NAMALWA (cell line): Measurements from ENCODE around the gene COL27A1.

Source experiments
- DNase-seq: peaks from one replicate; pipeline ENCODE4 v3.0.0-alpha.2; 2015; ENCODE audit warnings: low spot score

COL27A1 gene

DNA sequence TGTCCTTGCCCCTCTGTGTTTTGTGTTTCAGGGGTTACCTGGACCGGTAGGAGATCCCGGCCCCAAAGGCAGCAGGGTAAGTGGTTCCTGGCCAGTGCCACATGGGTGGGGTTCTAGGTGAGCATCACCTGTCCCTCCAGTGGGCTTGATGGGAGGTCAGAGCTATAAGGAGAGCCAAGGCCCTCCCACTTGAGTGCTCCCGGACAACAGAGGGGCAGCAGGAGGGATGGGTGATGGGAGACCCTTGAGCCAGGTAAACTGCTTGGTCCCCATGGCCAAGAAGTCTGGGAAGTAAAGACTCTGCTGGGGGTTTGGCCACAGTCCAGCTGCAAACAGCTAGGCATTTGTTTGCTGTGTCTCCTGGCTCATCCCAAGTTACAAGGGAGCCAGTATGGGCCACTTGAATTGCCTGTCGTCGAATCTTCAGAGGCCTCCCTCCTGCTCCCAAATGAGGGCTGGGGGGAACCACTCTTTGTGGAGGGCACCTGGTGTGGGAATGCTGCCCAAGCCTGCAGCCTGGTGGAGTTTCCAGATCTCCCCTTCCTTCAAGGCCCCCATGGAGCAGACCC lies 51.0 kb downstream of the COL27A1 start:
- no peak for DNase-seq

DNA sequence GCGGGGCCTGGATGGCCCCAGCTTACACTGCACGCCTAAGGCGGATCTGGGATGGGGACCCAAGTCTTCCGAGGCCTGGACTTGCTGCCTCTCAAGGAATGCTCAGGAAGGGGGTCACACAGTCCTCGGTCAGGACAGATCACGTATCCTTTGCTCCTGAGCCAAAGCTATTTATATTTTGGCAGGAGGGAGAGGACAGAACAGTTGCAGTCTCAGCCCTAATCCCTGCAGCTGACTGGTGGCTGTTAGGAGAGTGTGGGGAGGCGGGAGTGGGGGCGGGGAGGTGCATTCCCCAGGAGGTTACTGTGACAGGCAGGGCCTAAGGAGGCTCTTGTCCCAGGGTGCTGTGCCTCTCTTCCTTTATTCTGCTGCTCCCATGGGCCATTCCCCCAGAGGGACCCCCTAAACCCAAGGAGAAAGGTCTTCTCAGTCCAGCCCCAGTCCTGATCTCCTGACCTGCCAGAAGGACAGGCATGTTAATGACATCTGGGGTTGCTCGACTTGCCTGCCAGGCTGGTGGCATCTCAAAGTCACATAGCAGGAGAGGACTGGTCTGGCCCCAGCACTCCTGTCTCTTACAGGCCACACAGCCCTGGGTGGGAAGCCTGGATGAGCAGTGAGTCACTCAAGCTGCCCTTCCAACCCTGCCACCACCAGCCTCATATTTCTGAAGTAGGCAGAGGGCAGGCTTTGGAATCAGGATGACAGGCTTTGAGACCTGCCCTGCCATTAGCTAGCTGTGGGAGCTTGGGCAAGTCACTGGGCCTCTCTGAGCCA lies 51.9 kb downstream of the COL27A1 start:
- no peak for DNase-seq

GRCh38 chr9:114207845-114208244 lies 52.5 kb downstream of the COL27A1 start:
- no peak for DNase-seq

GRCh38 chr9:114209151-114209550 lies 53.8 kb downstream of the COL27A1 start:
- no peak for DNase-seq

- no peak for DNase-seq
These were observed 54.8 kb downstream of the COL27A1 start for GRCh38 chr9:114210136-114210535.

GRCh38 chr9:114210691-114211276 lies 55.4 kb downstream of the COL27A1 start:
- DNase-seq = no peak

- DNase-seq = no peak
These were observed 57.5 kb downstream of the COL27A1 start for GRCh38 chr9:114212826-114213225.

DNA sequence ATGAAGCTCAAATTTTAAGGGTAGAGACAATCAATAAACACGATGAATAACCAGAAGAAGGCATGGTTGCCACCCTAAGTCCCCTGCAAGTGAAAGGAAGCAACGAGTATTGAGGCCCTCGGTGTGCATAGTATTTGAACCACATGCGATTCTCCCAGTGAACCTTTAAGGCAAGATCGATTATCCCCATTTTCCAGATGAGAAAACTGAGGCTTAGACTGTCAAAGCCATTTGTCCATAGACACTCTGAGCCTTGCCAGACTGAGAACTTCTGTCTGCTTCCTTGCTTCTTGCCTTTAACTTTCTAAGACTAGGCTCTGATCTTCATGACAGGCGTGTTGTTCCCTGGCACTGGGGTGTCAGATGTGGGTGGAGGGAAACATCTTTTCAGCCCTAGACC lies 58.2 kb downstream of the COL27A1 start:
- no peak for DNase-seq

DNA sequence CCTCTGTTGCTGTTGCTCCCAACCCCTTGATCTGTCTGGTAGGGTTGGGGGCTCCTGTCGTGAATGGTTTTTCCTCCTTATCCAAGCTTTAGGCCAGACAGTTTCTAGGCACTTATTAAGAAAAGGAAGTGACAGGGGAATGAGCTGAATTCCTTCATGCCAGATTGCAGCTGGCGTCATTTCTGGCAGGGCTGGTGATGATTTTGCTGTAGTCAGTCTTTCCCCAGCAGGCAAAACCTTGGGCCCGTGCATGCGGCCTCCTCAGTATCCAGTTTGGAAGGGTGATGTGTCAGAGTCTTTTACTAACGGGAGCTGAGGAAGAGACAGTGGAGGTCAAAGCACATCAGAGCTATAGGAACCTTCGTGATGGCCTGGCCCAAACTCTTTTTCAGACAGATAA lies 58.8 kb downstream of the COL27A1 start:
- DNase-seq = no peak

DNA sequence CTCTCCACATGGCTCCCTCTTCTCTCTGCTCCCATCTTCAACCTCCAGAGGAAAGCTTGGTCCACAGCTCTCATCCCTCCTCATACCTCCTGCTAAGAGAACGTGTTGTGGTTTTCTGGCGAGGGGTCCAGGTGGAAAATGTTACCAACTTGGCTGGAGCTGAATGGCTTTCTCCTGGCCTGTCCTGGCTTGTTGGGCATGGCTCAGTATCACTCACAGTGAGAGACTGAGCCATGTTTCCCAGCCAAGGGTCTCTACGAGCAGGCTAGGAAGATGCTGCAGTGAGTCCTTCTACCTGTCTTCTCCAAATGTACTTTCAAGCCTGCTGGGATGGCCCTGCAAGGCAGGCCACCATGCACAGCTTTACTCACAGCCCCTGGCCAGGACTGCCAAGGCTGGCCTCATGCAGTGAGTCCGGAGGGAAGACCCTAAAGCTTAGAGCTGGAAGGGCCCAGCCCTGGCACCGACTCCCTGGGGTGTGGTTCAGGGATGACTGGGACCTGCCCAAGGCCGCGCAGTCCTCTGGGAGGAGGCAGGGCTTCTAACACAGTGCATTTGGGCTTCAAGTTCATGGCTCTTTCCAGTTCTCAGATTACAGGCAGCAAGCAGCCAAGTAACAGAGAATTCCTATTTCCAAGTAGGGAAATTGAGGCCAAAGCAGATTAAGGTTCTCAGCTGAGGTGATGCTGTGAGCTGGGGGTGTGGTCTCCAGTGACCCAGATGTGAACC lies 59.5 kb downstream of the COL27A1 start:
- DNase-seq = no peak

DNA sequence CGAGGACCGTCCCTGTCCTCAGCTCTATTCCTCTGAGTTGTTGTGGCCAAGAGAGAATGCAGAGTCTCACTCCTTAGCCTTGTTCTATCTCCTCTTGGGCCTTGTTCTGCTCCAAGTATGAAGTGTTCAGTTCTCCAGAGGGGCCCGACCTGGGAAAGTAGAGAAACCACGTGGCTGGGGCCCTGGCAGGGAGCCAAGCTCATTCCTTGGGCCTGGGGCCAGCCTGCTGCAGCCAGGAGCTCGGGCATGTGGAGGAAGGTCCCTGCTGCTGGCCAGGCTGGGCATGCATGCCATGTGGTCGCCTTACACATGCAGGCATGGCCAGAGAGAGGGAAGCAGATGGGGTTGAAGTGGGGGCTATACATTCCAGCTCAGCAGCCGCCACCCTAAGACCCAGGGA lies 60.7 kb downstream of the COL27A1 start:
- no peak for DNase-seq

GRCh38 chr9:114216976-114217375 lies 61.6 kb downstream of the COL27A1 start:
- DNase-seq = no peak

DNA sequence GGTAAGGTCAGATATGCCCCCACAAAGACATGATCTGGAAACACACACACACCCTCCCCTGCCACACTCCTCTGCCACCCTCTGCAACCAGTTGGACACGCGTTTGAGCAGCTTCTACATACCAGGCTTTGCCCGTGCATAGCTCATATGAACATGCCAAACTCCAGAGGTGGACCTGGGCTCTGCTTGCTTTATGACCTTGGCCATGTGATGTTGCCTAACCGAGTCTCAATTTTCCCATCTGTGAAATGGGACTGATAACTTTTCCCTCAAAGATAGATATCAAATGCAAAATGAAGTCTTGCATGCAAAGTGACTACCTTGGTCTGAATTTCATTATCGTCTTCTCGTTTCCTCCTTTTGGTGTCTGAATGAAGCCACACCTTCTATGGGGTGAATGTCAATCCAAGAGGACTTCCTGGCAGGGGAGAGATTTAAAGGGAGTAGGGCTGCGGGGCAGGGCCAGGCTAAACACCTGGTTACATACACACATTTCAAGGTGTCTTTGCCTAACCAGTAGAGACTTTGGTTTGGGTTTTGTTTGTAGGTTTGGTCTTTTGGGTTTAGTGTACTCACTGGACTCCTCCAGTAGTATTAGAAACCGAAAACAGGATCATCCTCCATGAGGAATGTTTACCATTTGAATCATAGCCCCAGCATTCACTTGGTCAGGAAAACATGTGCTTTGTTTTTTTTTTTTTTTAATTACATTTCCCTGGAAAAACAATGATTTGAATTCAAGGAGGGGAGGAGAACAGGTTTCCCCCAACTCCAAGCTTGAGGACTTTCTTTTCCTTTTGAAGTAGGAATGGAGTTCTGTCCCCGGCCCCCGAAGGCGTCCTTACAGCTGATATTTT lies 63.2 kb downstream of the COL27A1 start:
- no peak for DNase-seq

GRCh38 chr9:114220061-114220541 lies 64.8 kb downstream of the COL27A1 start:
- DNase-seq = no peak

- no peak for DNase-seq
These were observed 66.5 kb downstream of the COL27A1 start for GRCh38 chr9:114221706-114222465.

DNA sequence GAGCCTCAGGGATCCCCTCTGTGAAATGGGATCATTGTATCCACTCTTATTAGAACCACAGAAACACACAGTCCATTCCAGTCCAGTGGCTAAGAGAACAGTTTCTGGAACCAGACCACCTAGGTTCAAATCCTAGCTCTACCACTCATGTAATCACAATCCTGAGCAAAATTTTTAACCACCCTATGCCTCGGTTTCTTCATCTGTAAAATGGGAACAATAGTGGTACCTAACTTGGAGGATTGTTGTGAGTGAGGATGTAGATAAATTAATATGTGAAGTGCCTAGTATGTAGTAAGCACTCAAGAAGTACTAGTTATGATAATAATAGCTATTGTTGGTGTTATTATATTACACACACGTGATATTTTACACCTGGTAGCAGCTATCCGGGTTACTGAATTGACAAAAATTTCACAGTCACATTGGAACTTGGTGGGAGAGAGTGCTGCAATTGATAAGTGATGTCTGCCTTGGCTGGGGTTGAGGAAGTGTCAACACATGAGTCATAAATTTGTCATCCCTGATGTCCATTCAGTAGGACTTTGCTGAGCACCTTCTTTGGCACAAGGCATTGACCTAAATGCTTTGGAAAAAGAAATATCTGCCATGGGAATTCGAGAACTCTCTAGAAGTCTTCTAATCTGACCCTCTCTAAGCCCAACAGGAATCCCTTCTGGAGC lies 68.4 kb downstream of the COL27A1 start:
- DNase-seq = no peak

GRCh38 chr9:114224247-114224610 lies 68.9 kb downstream of the COL27A1 start:
- DNase-seq = no peak

GRCh38 chr9:114225561-114226212 lies 70.3 kb downstream of the COL27A1 start:
- no peak for DNase-seq

- no peak for DNase-seq
These were observed 71.1 kb downstream of the COL27A1 start for GRCh38 chr9:114226246-114227055.
